KMS-11 (cell line): Measurements from ENCODE around the gene TNNI3K.
"Not testable (repeated sequence)": the region's sequence is repeated elsewhere in the genome, so short reads cannot be mapped to it uniquely, and the experiment has no call there.

Source experiments
- H2AFZ ChIP-seq: fragments of 200-600 bp; sonication (generic); 2 replicates; pipeline ENCODE4 v1.6.1; 2016; ENCODE audit warnings: antibody characterized with exemption, mixed run types, low read depth
- H3K27ac ChIP-seq: fragments of 200-600 bp; sonication (generic); 2 replicates; pipeline ENCODE4 v1.6.1; 2016; ENCODE audit warnings: mild to moderate bottlenecking, mixed run types
- H3K27me3 ChIP-seq: fragments of 200-600 bp; sonication (generic); 2 replicates; pipeline ENCODE4 v1.6.1; 2017; ENCODE audit warnings: mild to moderate bottlenecking, low read depth, mixed run types, moderate library complexity; ENCODE audit not compliant: insufficient read depth
- H3K36me3 ChIP-seq: fragments of 200-600 bp; sonication (generic); 2 replicates; pipeline ENCODE4 v1.6.1; 2017; ENCODE audit warnings: mild to moderate bottlenecking, mixed run types; ENCODE audit not compliant: insufficient read depth
- H3K4me1 ChIP-seq: fragments of 200-600 bp; sonication (generic); 2 replicates; pipeline ENCODE4 v1.6.1; 2016; ENCODE audit warnings: mild to moderate bottlenecking, low read depth, mixed run types; ENCODE audit not compliant: poor library complexity, severe bottlenecking
- H3K4me2 ChIP-seq: fragments of 200-600 bp; sonication (generic); 2 replicates; pipeline ENCODE4 v1.7.0; 2016; ENCODE audit warnings: mild to moderate bottlenecking, mixed run types
- H3K4me3 ChIP-seq: fragments of 200-600 bp; sonication (generic); IDR thresholded peaks from 2 replicates; pipeline ENCODE4 v1.6.1; 2017; ENCODE audit warnings: low read depth, low read length, mixed read lengths; ENCODE audit not compliant: insufficient read depth
- H3K79me2 ChIP-seq: fragments of 200-600 bp; sonication (generic); 2 replicates; pipeline ENCODE4 v1.6.1; 2016; ENCODE audit warnings: low read depth, mixed run types; ENCODE audit not compliant: insufficient read depth
- H3K9ac ChIP-seq: fragments of 200-600 bp; sonication (generic); 2 replicates; pipeline ENCODE4 v1.6.1; 2016; ENCODE audit warnings: mild to moderate bottlenecking, mixed run types
- H4K20me1 ChIP-seq: fragments of 200-600 bp; sonication (generic); 2 replicates; pipeline ENCODE4 v1.6.1; 2016; ENCODE audit warnings: mild to moderate bottlenecking, mixed run types; ENCODE audit not compliant: insufficient read depth
- CTCF ChIP-seq: fragments of 200-600 bp; sonication (generic); conservative IDR thresholded peaks from 2 replicates; pipeline ENCODE4 v1.6.1; 2017; ENCODE audit warnings: low read depth, mild to moderate bottlenecking, antibody characterized with exemption, low read length, moderate library complexity, mixed read lengths

The TNNI3K gene

GRCh38 chr1:74245168-74245772, 10.1 kb downstream of the TNNI3K start:
- TF ChIP-seq CTCF = no peak
- Histone ChIP-seq H3K27me3 (no peaks in the 10 kb centered on the region), H3K9ac (no peak overlapping the region), H4K20me1 (no peaks in the 10 kb centered on the region), H3K4me2 (no peak overlapping the region), H3K36me3 (no peaks in the 10 kb centered on the region), H3K79me2 (no peaks in the 10 kb centered on the region), H3K27ac (no peak overlapping the region), H3K4me3 (no peak overlapping the region), H2AFZ (no peak overlapping the region), H3K4me1 (no peaks in the 10 kb centered on the region)

DNA sequence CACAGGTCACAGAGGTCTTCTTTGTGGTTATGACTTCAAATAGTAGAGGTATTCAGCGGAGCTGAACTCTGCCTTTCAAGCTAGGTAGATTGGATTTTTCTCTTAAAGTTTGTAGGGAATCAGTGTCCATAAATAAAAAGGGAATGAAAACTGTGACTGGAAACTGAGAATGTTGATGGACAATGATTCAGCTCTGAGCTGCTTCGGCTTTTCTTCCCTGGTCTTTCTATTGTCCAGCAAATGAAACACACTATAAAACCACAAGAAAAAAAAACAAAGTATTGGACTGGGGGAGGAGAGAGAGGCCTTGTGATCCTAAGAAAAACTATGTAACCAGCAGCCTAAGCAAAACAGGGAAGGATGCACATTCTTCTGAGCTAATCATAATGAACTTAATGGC, 11.1 kb downstream of the TNNI3K start:
- no peaks in the 10 kb centered on the region for H3K27me3 ChIP-seq

GRCh38 chr1:74247881-74248528, 12.8 kb downstream of the TNNI3K start:
- no peaks in the 10 kb centered on the region for H3K27me3 ChIP-seq
- no peak overlapping the region for H3K9ac ChIP-seq
- H3K4me2 ChIP-seq = no peak overlapping the region
- H2AFZ ChIP-seq = no peak overlapping the region
- no peaks in the 10 kb centered on the region for H4K20me1 ChIP-seq
- H3K36me3 ChIP-seq = no peaks in the 10 kb centered on the region
- no peak for TF ChIP-seq CTCF
- no peaks in the 10 kb centered on the region for H3K79me2 ChIP-seq
- H3K4me3 ChIP-seq = no peak overlapping the region
- H3K4me1 ChIP-seq = no peaks in the 10 kb centered on the region
- no peak overlapping the region for H3K27ac ChIP-seq

More for the DNA sequence above, 11.1 kb downstream of the TNNI3K start:
- H3K9ac ChIP-seq = no peak overlapping the region
- no peaks in the 10 kb centered on the region for H3K79me2 ChIP-seq
- no peak for TF ChIP-seq CTCF
- H4K20me1 ChIP-seq = no peaks in the 10 kb centered on the region
- no peak overlapping the region for H3K4me3 ChIP-seq
- H3K4me2 ChIP-seq = no peak overlapping the region
- no peaks in the 10 kb centered on the region for H3K36me3 ChIP-seq
- H3K27ac ChIP-seq = no peak overlapping the region
- no peaks in the 10 kb centered on the region for H3K4me1 ChIP-seq
- no peak overlapping the region for H2AFZ ChIP-seq

GRCh38 chr1:74253243-74253824, 18.1 kb downstream of the TNNI3K start:
- not testable (repeated sequence) for H3K36me3 ChIP-seq, H4K20me1 ChIP-seq, H3K4me2 ChIP-seq, H3K27ac ChIP-seq, H2AFZ ChIP-seq, H3K27me3 ChIP-seq, H3K4me3 ChIP-seq, H3K79me2 ChIP-seq, H3K4me1 ChIP-seq, H3K9ac ChIP-seq

- no peak for TF ChIP-seq CTCF
- Histone ChIP-seq H3K36me3 (no peaks in the 10 kb centered on the region), H3K79me2 (no peaks in the 10 kb centered on the region)
Measured at GRCh38 chr1:74266001-74266400, 30.8 kb downstream of the TNNI3K start.

More at GRCh38 chr1:74266001-74266400, 30.8 kb downstream of the TNNI3K start:
- Histone ChIP-seq H3K27ac (no peak overlapping the region), H3K4me2 (no peak overlapping the region), H3K4me1 (no peaks in the 10 kb centered on the region), H2AFZ (no peak overlapping the region), H3K9ac (no peak overlapping the region), H3K27me3 (no peaks in the 10 kb centered on the region), H4K20me1 (no peaks in the 10 kb centered on the region), H3K4me3 (no peak overlapping the region)
